ENCODE measurements around the gene PDE4B.
"Not testable (repeated sequence)": the region's sequence is repeated elsewhere in the genome, so short reads cannot be mapped to it uniquely, and the experiment has no call there.

The PDE4B gene

GRCh38 chr1:66135161-66135560 lies 342.5 kb downstream of the PDE4B start:
- DNase-seq (ENCODE audit: low read depth in 2 of 2) = no peak

- DNase-seq (ENCODE audit: low read depth in 2 of 2) = not testable (repeated sequence)
Observed at GRCh38 chr1:66136423-66136822, 343.7 kb downstream of the PDE4B start.

- no peak for DNase-seq (ENCODE audit: low read depth in 2 of 2)
Observed at GRCh38 chr1:66137235-66137634, 344.5 kb downstream of the PDE4B start.

DNA sequence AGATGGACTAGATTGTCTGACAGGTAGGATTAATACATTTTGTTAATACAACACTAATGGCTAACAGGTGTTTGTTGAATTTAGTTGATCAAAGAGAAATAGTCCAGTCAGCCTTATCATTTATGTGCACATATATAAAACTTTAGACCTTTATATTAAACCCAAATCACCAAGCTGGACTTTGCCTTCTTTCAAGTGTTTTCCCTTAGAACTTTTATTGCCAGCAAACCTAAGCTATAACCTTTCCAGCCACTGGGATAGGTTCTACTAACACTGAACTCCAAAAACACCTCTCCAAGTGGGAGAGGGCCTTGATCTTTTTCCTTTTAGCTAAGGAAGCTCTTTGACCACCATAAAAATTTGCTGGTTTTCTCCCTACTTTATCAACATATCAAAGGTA lies 345.9 kb downstream of the PDE4B start:
- no peak for DNase-seq (ENCODE audit: low read depth in 2 of 2)

GRCh38 chr1:66140072-66140471 lies 347.4 kb downstream of the PDE4B start:
- DNase-seq (ENCODE audit: low read depth in 2 of 2) = no peak

DNA sequence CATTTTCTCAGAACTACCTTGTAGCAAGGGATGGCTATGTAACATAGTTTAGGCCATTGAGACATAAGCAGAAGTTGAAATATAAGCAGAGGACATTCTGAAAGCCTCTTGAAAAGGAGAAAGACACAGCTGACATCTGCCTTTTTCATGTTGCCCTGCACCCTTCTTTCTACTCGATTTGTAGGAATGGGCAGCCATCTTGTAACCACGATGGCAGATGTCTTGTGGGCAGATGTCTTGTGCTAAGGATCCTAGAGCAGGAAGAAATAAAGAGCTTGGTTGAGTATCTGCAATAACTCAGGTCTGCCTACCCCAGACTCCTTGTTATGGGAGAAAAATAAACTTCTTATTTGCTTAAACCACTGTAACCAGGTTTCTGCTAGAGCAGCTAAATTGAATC lies 351.0 kb downstream of the PDE4B start:
- DNase-seq (ENCODE audit: low read depth in 2 of 2) = no peak

DNA sequence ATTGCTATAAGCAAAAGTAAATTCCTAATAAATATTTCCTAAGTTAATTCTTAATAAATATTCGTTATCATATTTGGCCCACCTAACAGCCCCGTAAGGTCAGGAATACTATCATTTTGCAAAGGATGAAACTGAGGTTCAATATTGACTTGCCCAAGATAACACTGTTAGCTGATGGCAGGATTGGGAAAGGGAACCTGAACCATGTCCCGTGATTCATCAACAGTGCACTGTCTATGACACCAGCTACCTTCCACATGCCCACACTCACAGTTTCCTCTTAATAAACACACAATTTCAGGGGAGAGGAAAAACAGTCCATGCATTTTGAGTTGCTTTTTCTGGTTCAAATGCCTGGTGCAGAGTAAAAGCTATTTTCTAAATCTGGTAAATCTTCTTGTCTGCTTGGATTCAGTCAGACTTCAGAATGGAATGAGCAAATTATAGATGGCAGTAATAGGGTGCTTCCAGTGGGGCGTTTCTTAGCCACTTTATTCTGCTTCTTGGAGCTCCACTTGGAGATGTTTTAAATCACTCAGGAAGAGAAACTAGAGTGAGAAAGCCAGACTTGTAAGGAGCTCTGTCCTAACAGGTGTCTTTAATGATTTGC lies 354.6 kb downstream of the PDE4B start:
- no peak for DNase-seq (ENCODE audit: low read depth in 2 of 2)

- no peak for DNase-seq (ENCODE audit: low read depth in 2 of 2)
Observed at GRCh38 chr1:66152034-66152433, 359.3 kb downstream of the PDE4B start.

DNA sequence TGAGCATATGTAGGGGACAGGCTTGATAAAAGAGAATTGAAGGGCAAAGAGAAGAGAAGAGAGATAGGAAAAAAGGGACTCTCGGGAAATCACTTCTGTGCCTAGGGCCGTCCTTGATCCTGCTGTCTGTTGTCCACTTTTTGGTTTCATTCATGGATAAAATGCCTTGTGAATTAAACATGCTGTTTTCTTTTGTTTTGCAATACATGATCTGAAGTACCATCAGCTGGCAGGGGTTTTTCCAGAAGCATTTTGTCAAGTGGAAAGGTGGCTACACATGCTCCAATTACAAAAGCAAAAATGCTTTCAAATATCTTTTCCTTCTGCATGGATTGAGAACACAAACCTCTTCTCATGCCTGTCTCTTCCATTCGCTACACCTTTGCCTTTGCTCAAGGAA lies 361.7 kb downstream of the PDE4B start:
- DNase-seq (ENCODE audit: low read depth in 2 of 2) = no peak

DNA sequence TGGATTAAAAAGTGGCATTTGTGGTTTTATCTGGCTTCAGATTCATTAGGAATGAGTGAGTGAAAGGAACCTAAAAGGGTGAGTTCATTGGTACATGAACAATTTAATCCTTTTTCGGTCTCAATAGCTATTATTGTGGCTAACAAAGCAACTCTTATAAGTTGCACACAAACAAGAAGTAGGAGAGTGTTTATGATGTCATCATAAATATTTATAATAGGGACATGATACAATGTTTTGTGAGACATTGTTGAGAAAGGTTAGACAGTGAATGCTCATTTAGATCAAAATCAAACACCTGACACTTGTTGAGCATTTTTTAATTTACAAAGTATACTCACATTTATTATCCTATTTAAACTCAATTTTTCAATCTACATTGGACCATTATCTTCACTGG lies 363.4 kb downstream of the PDE4B start:
- DNase-seq (ENCODE audit: low read depth in 2 of 2) = no peak

- DNase-seq (ENCODE audit: low read depth in 2 of 2) = no peak
Observed at GRCh38 chr1:66159800-66160199, 367.1 kb downstream of the PDE4B start.

DNA sequence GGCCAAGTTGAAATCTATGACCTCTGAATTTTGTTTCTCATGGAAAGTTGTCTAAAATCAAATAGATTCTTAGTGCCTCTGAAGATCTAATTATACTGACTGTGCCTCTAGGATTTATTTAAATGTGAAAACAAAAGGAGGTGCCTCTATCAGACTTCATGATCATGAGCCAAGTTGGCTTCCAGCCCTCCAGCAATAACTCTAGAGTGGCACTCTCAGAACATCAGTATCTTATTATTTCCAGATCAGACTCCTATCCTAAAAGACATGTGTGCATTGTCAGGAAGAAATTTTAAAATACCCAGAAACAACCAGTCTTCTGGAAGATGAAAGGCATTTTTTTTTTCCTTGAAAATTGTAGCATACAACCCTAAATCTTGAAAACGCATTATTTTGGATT lies 368.0 kb downstream of the PDE4B start:
- DNase-seq (ENCODE audit: low read depth in 2 of 2) = no peak

DNA sequence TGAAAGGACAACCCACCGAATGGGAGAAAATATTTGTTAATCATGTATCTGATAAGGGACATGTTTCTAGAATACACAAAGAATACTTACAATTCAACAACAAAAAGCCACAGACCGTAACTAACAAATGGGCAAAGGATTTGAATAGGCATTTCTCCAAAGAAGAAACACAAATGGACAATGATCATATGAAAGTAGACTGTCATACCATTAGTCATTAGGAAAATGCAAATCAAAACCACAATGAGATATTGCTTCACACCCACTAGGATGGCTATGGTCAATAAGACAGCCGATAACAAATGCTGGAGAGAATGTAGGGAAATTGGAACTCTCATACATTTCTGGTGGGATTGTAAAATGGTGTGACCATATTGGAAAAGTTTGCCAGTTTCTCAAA lies 374.1 kb downstream of the PDE4B start:
- DNase-seq (ENCODE audit: low read depth in 2 of 2) = no peak

GRCh38 chr1:66167267-66167666 lies 374.6 kb downstream of the PDE4B start:
- no peak for DNase-seq (ENCODE audit: low read depth in 2 of 2)

DNA sequence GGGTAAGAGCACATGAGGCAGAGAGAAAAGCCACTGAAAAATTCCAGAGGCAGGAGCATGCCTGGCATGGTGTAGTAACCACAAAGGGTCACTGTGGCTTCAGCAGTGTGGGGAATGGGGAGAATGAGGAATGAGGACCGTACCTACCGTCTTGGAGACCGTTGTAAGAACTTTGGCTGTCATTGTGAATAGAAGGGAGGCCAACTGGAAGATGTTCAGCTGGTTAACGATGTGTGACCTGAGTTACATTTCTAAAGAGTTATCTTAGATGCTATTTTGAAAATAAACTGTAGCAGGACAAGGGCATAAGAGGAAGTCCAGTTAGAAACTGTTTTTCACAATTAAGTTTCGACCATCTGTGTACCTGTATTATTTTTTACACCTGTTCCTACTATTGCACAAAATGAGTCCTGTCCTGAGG lies 375.8 kb downstream of the PDE4B start:
- DNase-seq (ENCODE audit: low read depth in 2 of 2) = no peak

GRCh38 chr1:66168948-66169671 lies 376.4 kb downstream of the PDE4B start:
- DNase-seq (ENCODE audit: low read depth in 2 of 2) = no peak

- DNase-seq (ENCODE audit: low read depth in 2 of 2) = no peak
Observed at GRCh38 chr1:66172272-66172671, 379.6 kb downstream of the PDE4B start.

DNA sequence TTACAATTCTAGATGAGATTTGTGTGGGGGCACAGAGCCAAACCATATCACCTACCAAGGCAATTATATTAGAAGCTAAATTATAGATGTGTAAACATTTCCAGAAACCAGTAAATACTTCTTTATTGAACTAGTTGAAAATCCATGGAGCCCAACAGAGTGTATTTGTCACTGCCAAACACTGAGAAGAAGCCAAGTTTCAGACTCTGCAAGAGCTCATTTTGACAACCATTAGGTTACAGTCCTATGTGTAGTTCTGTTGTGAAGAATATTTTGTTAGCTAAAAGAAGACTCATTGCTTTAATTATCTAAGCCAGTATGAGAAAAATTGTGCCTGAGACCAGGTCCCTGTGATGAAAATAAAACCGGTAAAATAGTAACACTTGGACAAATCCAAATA lies 382.4 kb downstream of the PDE4B start:
- DNase-seq (ENCODE audit: low read depth in 2 of 2) = no peak

GRCh38 chr1:66175581-66175980 lies 382.9 kb downstream of the PDE4B start:
- no peak for DNase-seq (ENCODE audit: low read depth in 2 of 2)

GRCh38 chr1:66176012-66176715 lies 383.5 kb downstream of the PDE4B start:
- no peak for DNase-seq (ENCODE audit: low read depth in 2 of 2)

GRCh38 chr1:66176832-66177231 lies 384.1 kb downstream of the PDE4B start:
- no peak for DNase-seq (ENCODE audit: low read depth in 2 of 2)

GRCh38 chr1:66177510-66177909 lies 384.8 kb downstream of the PDE4B start:
- no peak for DNase-seq (ENCODE audit: low read depth in 2 of 2)

DNA sequence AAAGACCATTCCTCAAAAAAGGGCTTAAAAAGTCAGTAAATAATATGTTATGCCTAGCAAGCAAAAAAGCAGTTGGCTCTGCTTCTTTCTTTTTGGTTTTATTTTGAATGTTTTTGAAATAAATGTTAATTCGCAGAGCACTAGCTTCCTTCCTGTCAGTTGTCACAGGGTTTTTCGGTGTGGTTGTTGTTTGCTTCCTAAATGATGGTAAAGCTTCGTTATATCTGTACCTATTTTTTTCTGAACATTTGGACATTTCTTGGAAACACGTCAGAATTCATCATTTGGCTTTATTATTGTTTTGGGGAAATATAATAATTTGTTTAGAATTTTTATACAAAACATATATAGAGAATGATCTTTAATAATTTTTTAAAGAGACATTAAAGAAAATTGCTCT lies 389.3 kb downstream of the PDE4B start:
- DNase-seq (ENCODE audit: low read depth in 2 of 2) = no peak

All from stimulated activated CD8-positive, alpha-beta memory T cell treated with anti-CD3 and anti-CD28 coated beads, Interleukin-2, amount 100 ng/mL, for 1 hour (primary cell).